K562 (cell line): ENCODE data around the gene FGF21. TPM values are rescaled to one million over a fixed set of nuclear protein-coding genes. Genes with fewer than 3 reads are reported as not detected.

Experiments
- ATAC-seq: fragments of 200-7000 bp; cut with Tn5 transposase; 3 replicates; pipeline ENCODE4 v1.9.1; 2020; ENCODE audit warnings: moderate library complexity
- BruUV-seq: library from RNA; stranded (reverse); fragments of 400-500 nt; replicated peaks from 2 replicates; lab custom pipeline; 2021; lab: Mats Ljungman, UMichigan
- CTCF ChIA-PET: fragments of 300-600 bp; formaldehyde crosslinking; extraction: SDS; loops from one replicate; lab custom pipeline; 2021; ENCODE audit warnings: low intra/inter-chr PET ratio; lab: Yijun Ruan, JAX
- POLR2A ChIA-PET: fragments of 300-600, 350-650 bp; sonication (Branson Sonifier 250); formaldehyde crosslinking; extraction: SDS; loops from one replicate; lab custom pipeline; 2021; ENCODE audit warnings: antibody characterized with exemption, inconsistent platforms; lab: Yijun Ruan, JAX
- DNase-seq, 4 experiments: peaks; one replicate each; pipeline versions ENCODE4 v3.0.0 to v3.0.0-alpha.2; 2011 to 2018; ENCODE audit warnings: low spot score in 3 of 4, mixed read lengths in 3 of 4; ENCODE audit errors: extremely low read depth in 1 of 4
- FAIRE-seq: peaks from 2 replicates; lab custom pipeline; 2011; peaks lifted over from hg19 to GRCh38; lab: Jason Lieb, UNC
- H2AFZ ChIP-seq: 2 replicates; pipeline ENCODE4 v1.6.0; 2011; ENCODE audit warnings: low read depth, low read length, control low read depth, inconsistent platforms
- H3K27ac ChIP-seq: fragments of 200-600 bp; 3 replicates; pipeline ENCODE4 v1.8.0; 2011; ENCODE audit warnings: low read depth, mild to moderate bottlenecking, control low read depth, inconsistent platforms, low read length, moderate library complexity, mixed read lengths; ENCODE audit errors: extremely low read depth
- H3K27me3 ChIP-seq, 2 experiments: fragments of 300-600 bp in 1 of 2; 2 replicates in 1 of 2; 3 replicates in 1 of 2; pipeline versions ENCODE4 v1.6.0 to v1.8.0; 2011; ENCODE audit warnings: inconsistent platforms in 2 of 2, low read length in 2 of 2, mild to moderate bottlenecking in 1 of 2, mixed read lengths in 1 of 2, moderate library complexity in 1 of 2; ENCODE audit not compliant: control insufficient read depth in 2 of 2, insufficient read depth in 2 of 2
- H3K36me3 ChIP-seq: fragments of 300-600 bp; 3 replicates; pipeline ENCODE4 v1.8.0; 2011; ENCODE audit warnings: mild to moderate bottlenecking, low read length, inconsistent platforms; ENCODE audit not compliant: control insufficient read depth, insufficient read depth
- H3K4me1 ChIP-seq, 2 experiments: fragments of 200-600 bp in 1 of 2; replicated peaks in 1 of 2; 2 replicates in 1 of 2; 3 replicates in 1 of 2; pipeline versions ENCODE4 v1.5.1 to v1.8.0; 2011; ENCODE audit warnings: inconsistent platforms in 2 of 2, low read length in 2 of 2, mild to moderate bottlenecking in 1 of 2, mixed read lengths in 1 of 2, moderate library complexity in 1 of 2; ENCODE audit not compliant: control insufficient read depth in 2 of 2, insufficient read depth in 2 of 2
- H3K4me2 ChIP-seq: 2 replicates; pipeline ENCODE4 v1.6.1; 2011; ENCODE audit warnings: low read length, control low read depth, inconsistent platforms, mixed read lengths; ENCODE audit not compliant: insufficient read depth
- H3K4me3 ChIP-seq: fragments of 200-600 bp; sonication (generic), shearing (Covaris generic); 2 replicates; pipeline ENCODE4 v1.5.1; 2016; ENCODE audit warnings: control low read depth, inconsistent platforms
- H3K79me2 ChIP-seq: fragments of 200-600 bp; 3 replicates; pipeline ENCODE4 v1.8.0; 2011; ENCODE audit warnings: low read length, inconsistent platforms; ENCODE audit not compliant: control insufficient read depth, insufficient read depth
- H3K9ac ChIP-seq, 2 experiments: 2 replicates each; pipeline versions ENCODE4 v1.6.0 to v1.6.1; 2011; ENCODE audit warnings: low read depth in 2 of 2, low read length in 2 of 2, control low read depth in 1 of 2, inconsistent platforms in 1 of 2, mild to moderate bottlenecking in 1 of 2, mixed read lengths in 1 of 2; ENCODE audit not compliant: insufficient read depth in 1 of 2
- H3K9me1 ChIP-seq: one replicate; pipeline ENCODE4 v1.6.0; 2011; ENCODE audit warnings: inconsistent platforms, mild to moderate bottlenecking, low read length, moderate library complexity; ENCODE audit not compliant: control insufficient read depth, insufficient read depth
- H3K9me3 ChIP-seq: replicated peaks from 2 replicates; pipeline ENCODE4 v1.5.1; 2011; ENCODE audit warnings: low read depth, low read length, inconsistent platforms; ENCODE audit not compliant: control insufficient read depth, insufficient read depth
- H4K20me1 ChIP-seq: replicated peaks from 2 replicates; pipeline ENCODE4 v1.6.1; 2011; ENCODE audit warnings: low read length, inconsistent platforms, mixed read lengths; ENCODE audit not compliant: control insufficient read depth, insufficient read depth
- ATF6 ChIP-seq: sonication (generic); formaldehyde crosslinking; IDR thresholded peaks from 2 replicates; pipeline ENCODE4 v1.4.0; 2020; ENCODE audit warnings: mild to moderate bottlenecking, missing genetic modification reagents
- ESRRB ChIP-seq: fragments of 250-450 bp; sonication (Bioruptor Pico); IDR thresholded peaks from 2 replicates; pipeline ENCODE4 v1.5.0; 2020; ENCODE audit warnings: mild to moderate bottlenecking, moderate library complexity, borderline replicate concordance
- FOS ChIP-seq: IDR thresholded peaks from 3 replicates; pipeline ENCODE4 v1.6.1; 2011; ENCODE audit not compliant: insufficient read length; ENCODE audit errors: extremely low read depth
- FOXJ3 ChIP-seq: sonication (generic); formaldehyde crosslinking; IDR thresholded peaks from 2 replicates; pipeline ENCODE4 v1.4.0; 2020; ENCODE audit warnings: mild to moderate bottlenecking, missing genetic modification reagents
- HNRNPLL ChIP-seq: fragments of 200-400 bp; formaldehyde crosslinking; IDR thresholded peaks from 2 replicates; pipeline ENCODE4 v1.6.1; 2017; ENCODE audit warnings: low read length, low read depth, mild to moderate bottlenecking; ENCODE audit not compliant: poor library complexity, severe bottlenecking
- PCBP2 ChIP-seq: fragments of 200-400 bp; formaldehyde crosslinking; IDR thresholded peaks from 2 replicates; pipeline ENCODE4 v1.6.1; 2018; ENCODE audit warnings: low read length, low read depth, mild to moderate bottlenecking, moderate library complexity; ENCODE audit not compliant: poor library complexity, severe bottlenecking
- TOE1 ChIP-seq, 2 experiments: fragments of 450-650 bp in 1 of 2; sonication (generic) in 1 of 2; formaldehyde crosslinking in 1 of 2; IDR thresholded peaks; 2 replicates each; pipeline versions ENCODE4 v1.7.1 to v1.8.0; 2016 to 2022; ENCODE audit warnings: borderline replicate concordance in 2 of 2, mild to moderate bottlenecking in 2 of 2, antibody characterized with exemption in 1 of 2, inconsistent platforms in 1 of 2, low read depth in 1 of 2, missing genetic modification reagents in 1 of 2, moderate library complexity in 1 of 2
- ZSCAN29 ChIP-seq: fragments of 450-650 bp; IDR thresholded peaks from 2 replicates; pipeline ENCODE4 v1.6.1; 2017
- WGBS: fragments of 100-300 bp; shearing (Covaris generic); methylation state at CpG from one replicate; pipeline ENCODE4 v1.1.6; 2016; ENCODE audit warnings: low coverage, mixed read lengths; ENCODE audit not compliant: insufficient coverage; ENCODE audit errors: missing lambda C conversion rate; 5-methylcytosine and 5-hydroxymethylcytosine counted together
- in situ Hi-C: fragments of 300-500 bp; cut with MboI; formaldehyde crosslinking; loops from 4 replicates; pipeline ENCODE4 v1.15.0; 2018; ENCODE audit warnings: inconsistent platforms, mixed read lengths
- intact Hi-C: fragments of 100-400 bp; cut with micrococcal nuclease; formaldehyde crosslinking; loops from 2 replicates; pipeline ENCODE4 v1.14.2; 2022
- polyA plus RNA-seq, 8 experiments: library from polyadenylated mRNA; depleted of rRNA in 4 of 8; stranded (reverse) in 5 of 8; unstranded in 3 of 8; fragments of >200 nt; fragmentation: Nextera tagmentation in 2 of 8; fragmentation: Illumina TruSeq in 1 of 8; extraction: Ambion mirVana in 2 of 8; extraction: Trizol in 1 of 8; gene quantifications; 2 replicates each; pipeline versions ENCODE4 v1.2.1 to v1.2.3, GENCODE V29; 2011 to 2014; ENCODE audit warnings: inconsistent platforms in 1 of 8, missing spikeins in 1 of 8
- total RNA-seq, 7 experiments: library from RNA; depleted of rRNA in 6 of 7; stranded (reverse); fragments of >200 nt in 6 of 7; fragmentation: Illumina TruSeq in 2 of 7; extraction: Trizol in 2 of 7; gene quantifications; 2 replicates each; pipeline versions ENCODE4 v1.2.1 to v1.2.3, GENCODE V29; 2011 to 2021; ENCODE audit warnings: low replicate concordance in 1 of 7

FGF21 gene
- total and polyA plus RNA-seq, 9 of the 15 experiments (the other 6 are each of a cell fraction or from before 2014, with no cell fraction given): 0.04 to 0.77 (median 0.09) TPM; not detected in 6

GRCh38 chr19:48755787-48756186 is 463 bp downstream of the FGF21 start:
- H3K9ac ChIP-seq: peak overlapping the region in 1 of 2 experiments; percentile 55; a peak in 2 of 4 replicates

More at GRCh38 chr19:48755787-48756186, 463 bp downstream of the FGF21 start:
- 0 out of 2 replicates have a peak, but pooled peaks have one; percentile 35 for TF ChIP-seq ATF6 (CRISPR knock-in tag)
- TF ChIP-seq FOS: no peak
- TF ChIP-seq ESRRB: no peak
- no peak for TF ChIP-seq HNRNPLL
- TF ChIP-seq TOE1 (IDR thresholded peaks at IDR 0.05; ENCODE audit: borderline replicate concordance): no peak
- no peak for TF ChIP-seq TOE1 (CRISPR knock-in tag; IDR thresholded peaks at IDR 0.05; ENCODE audit: borderline replicate concordance, low read depth)
- TF ChIP-seq FOXJ3 (CRISPR knock-in tag): no peak
- TF ChIP-seq PCBP2: no peak
- no peak for TF ChIP-seq ZSCAN29
- TF ChIP-seq, all 486 proteins: peak for 1
- no peak overlapping the region for H2AFZ ChIP-seq
- H3K9me3 ChIP-seq: no peaks in the 10 kb centered on the region
- in situ Hi-C loops (no loop called here), intact Hi-C loops (loop anchor here (2.0 kb wide), 1 partner anchor 25 kb away; no protein-coding TSS in a partner anchor)
- H3K4me1 ChIP-seq: peaks cover 30 to 65% of the 10 kb centered on the region in 2 experiments
- ChIA-PET POLR2A (interaction anchor here (0.6 kb wide), 2 partner anchors 103 to 1620 kb away, joined by 3 to 4 read pairs; partner anchors contain the start of gene NR1H2), CTCF (no interaction called here)
- ATAC-seq (no peak), DNase-seq (no peak), FAIRE-seq (no peak)
- H3K27me3 ChIP-seq: no peaks in the 10 kb centered on the region
- H3K36me3 ChIP-seq: peaks cover 7% of the 10 kb centered on the region; the same call in 1 of the 3 replicates
- WGBS: 74% methylated on average over 5 of the region's 5 CpGs
- no peak overlapping the region for H3K4me2 ChIP-seq
- H3K27ac ChIP-seq: no peak overlapping the region; the same call in 2 of the 3 replicates
- H3K79me2 ChIP-seq: peaks cover 22% of the 10 kb centered on the region
- H3K9me1 ChIP-seq: no peaks in the 10 kb centered on the region
- no peaks in the 10 kb centered on the region for H4K20me1 ChIP-seq
- H3K4me3 ChIP-seq: no peak overlapping the region
- BruUV-seq: no TSS peak
